Neural progenitor cell (in vitro differentiated cells): ENCODE measurements around the gene DRP2. TPM values are rescaled to one million over a fixed set of nuclear protein-coding genes. Genes with fewer than 3 reads are reported as not detected.
A peak's percentile ranks its signal among the peaks of the same experiment; 100 is the strongest.

Experiments
- DNase-seq: peaks from one replicate; pipeline ENCODE4 v3.0.0-alpha.2; 2016; ENCODE audit warnings: low spot score
- H2AFZ ChIP-seq: fragments of 200-600 bp; sonication (generic); replicated peaks from 2 replicates; pipeline ENCODE4 v1.6.1; 2016; ENCODE audit warnings: antibody characterized with exemption
- H3F3A ChIP-seq: fragments of 200-600 bp; sonication (generic); 2 replicates; pipeline ENCODE4 v1.6.1; 2016; ENCODE audit warnings: antibody characterized with exemption, low read depth
- H3K27ac ChIP-seq: fragments of 200-600 bp; sonication (generic); 2 replicates; pipeline ENCODE4 v1.5.1; 2016; ENCODE audit warnings: mild to moderate bottlenecking
- H3K27me3 ChIP-seq: fragments of 200-600 bp; sonication (generic); 2 replicates; pipeline ENCODE4 v1.6.1; 2016; ENCODE audit warnings: mild to moderate bottlenecking, moderate library complexity
- H3K36me3 ChIP-seq: fragments of 200-600 bp; sonication (generic); 2 replicates; pipeline ENCODE4 v1.5.1; 2016
- H3K4me1 ChIP-seq: fragments of 200-600 bp; sonication (generic); 2 replicates; pipeline ENCODE4 v1.6.1; 2016; ENCODE audit warnings: mixed run types
- H3K4me2 ChIP-seq: fragments of 200-600 bp; sonication (generic); 2 replicates; pipeline ENCODE4 v1.6.1; 2016
- H3K4me3 ChIP-seq: fragments of 200-600 bp; sonication (generic); 2 replicates; pipeline ENCODE4 v1.5.1; 2016
- H3K79me2 ChIP-seq: fragments of 200-600 bp; sonication (generic); 2 replicates; pipeline ENCODE4 v1.6.1; 2016; ENCODE audit warnings: low read depth
- H3K9ac ChIP-seq: fragments of 200-600 bp; sonication (generic); 2 replicates; pipeline ENCODE4 v1.6.1; 2016
- H3K9me3 ChIP-seq: fragments of 200-600 bp; sonication (generic); 2 replicates; pipeline ENCODE4 v1.5.1; 2016; ENCODE audit warnings: low read depth
- H4K20me1 ChIP-seq: fragments of 200-600 bp; sonication (generic); 2 replicates; pipeline ENCODE4 v1.6.1; 2016; ENCODE audit warnings: low read depth
- H3K27ac Mint-ChIP-seq: 3 replicates; pipeline ENCODE4 v1.8.0; 2021; ENCODE audit warnings: mixed read lengths
- H3K27me3 Mint-ChIP-seq: 2 replicates; pipeline ENCODE4 v1.8.0; 2022; ENCODE audit warnings: low read depth, mild to moderate bottlenecking, inconsistent platforms, moderate library complexity, mixed read lengths; ENCODE audit not compliant: insufficient read depth
- H3K36me3 Mint-ChIP-seq: 3 replicates; pipeline ENCODE4 v1.8.0; 2021; ENCODE audit warnings: mixed read lengths
- H3K4me1 Mint-ChIP-seq: 3 replicates; pipeline ENCODE4 v1.8.0; 2021; ENCODE audit warnings: mixed read lengths
- H3K4me3 Mint-ChIP-seq: 3 replicates; pipeline ENCODE4 v1.8.0; 2021; ENCODE audit warnings: mild to moderate bottlenecking, moderate library complexity, mixed read lengths
- H3K9me3 Mint-ChIP-seq: 3 replicates; pipeline ENCODE4 v1.8.0; 2020; ENCODE audit warnings: mixed read lengths
- CTCF ChIP-seq: fragments of 200-600 bp; sonication (generic); IDR thresholded peaks from 2 replicates; pipeline ENCODE4 v1.5.1; 2017; ENCODE audit warnings: antibody characterized with exemption, mild to moderate bottlenecking
- EZH2 ChIP-seq: fragments of 200-600 bp; sonication (generic); IDR thresholded peaks from 2 replicates; pipeline ENCODE4 v1.6.1; 2017; ENCODE audit warnings: antibody characterized with exemption, mild to moderate bottlenecking, moderate library complexity
- EZH2phosphoT487 ChIP-seq: fragments of 200-600 bp; sonication (generic); IDR thresholded peaks from 2 replicates; pipeline ENCODE4 v1.6.1; 2017; ENCODE audit warnings: antibody characterized with exemption
- total RNA-seq: library from RNA; depleted of rRNA; stranded (reverse); fragments of >200 nt; gene quantifications from 2 replicates; pipeline ENCODE4 v1.2.3, GENCODE V29; 2015; ENCODE audit warnings: low replicate concordance

Gene DRP2
- total RNA-seq, 1 donor from 2014 or later: 1.4 TPM

- H3K9ac ChIP-seq: no peak overlapping the region
- Mint-ChIP-seq H3K27ac (no peak overlapping the region), H3K36me3 (no peaks in the 10 kb centered on the region), H3K27me3 (peaks cover 2% of the 10 kb centered on the region), H3K9me3 (peaks cover 4% of the 10 kb centered on the region), H3K4me3 (no peak overlapping the region), H3K4me1 (peaks cover 13% of the 10 kb centered on the region)
- DNase-seq: no peak
- no peaks in the 10 kb centered on the region for H3K27me3 ChIP-seq
- no peak overlapping the region for H3K4me2 ChIP-seq
- no peak overlapping the region for H2AFZ ChIP-seq
- H3K36me3 ChIP-seq: no peaks in the 10 kb centered on the region
- TF ChIP-seq CTCF (no peak), EZH2phosphoT487 (no peak), EZH2 (no peak)
- H3K4me1 ChIP-seq: peaks cover 7% of the 10 kb centered on the region
- H3K27ac ChIP-seq: no peak overlapping the region
- H3K4me3 ChIP-seq: no peak overlapping the region
- no peaks in the 10 kb centered on the region for H4K20me1 ChIP-seq
- no peaks in the 10 kb centered on the region for H3K9me3 ChIP-seq
- H3F3A ChIP-seq: no peaks in the 10 kb centered on the region
- no peaks in the 10 kb centered on the region for H3K79me2 ChIP-seq
Measured at GRCh38 chrX:101203761-101204351, 15.7 kb upstream of the DRP2 start.

GRCh38 chrX:101206471-101206870 is 13.1 kb upstream of the DRP2 start:
- Histone ChIP-seq H3K9me3 (no peaks in the 10 kb centered on the region), H3K27me3 (no peaks in the 10 kb centered on the region), H3K79me2 (no peaks in the 10 kb centered on the region), H3K4me3 (no peak overlapping the region), H3K4me2 (no peak overlapping the region), H3F3A (no peaks in the 10 kb centered on the region), H2AFZ (no peak overlapping the region), H3K9ac (no peak overlapping the region), H3K36me3 (no peaks in the 10 kb centered on the region), H3K4me1 (peaks cover 7% of the 10 kb centered on the region), H4K20me1 (no peaks in the 10 kb centered on the region), H3K27ac (no peak overlapping the region)
- H3K27ac Mint-ChIP-seq: no peak overlapping the region
- no peaks in the 10 kb centered on the region for H3K36me3 Mint-ChIP-seq
- peak; percentile 9 for DNase-seq
- peak; percentile 38 for TF ChIP-seq CTCF
- TF ChIP-seq EZH2: no peak
- TF ChIP-seq EZH2phosphoT487: no peak
- peaks cover 13% of the 10 kb centered on the region for H3K4me1 Mint-ChIP-seq
- H3K9me3 Mint-ChIP-seq: peaks cover 4% of the 10 kb centered on the region
- H3K4me3 Mint-ChIP-seq: no peak overlapping the region
- peaks cover 2% of the 10 kb centered on the region for H3K27me3 Mint-ChIP-seq

GRCh38 chrX:101208152-101208905 is 11.3 kb upstream of the DRP2 start:
- TF ChIP-seq CTCF (no peak), EZH2phosphoT487 (no peak)
- Histone ChIP-seq H3K27me3 (no peaks in the 10 kb centered on the region), H3K4me2 (no peak overlapping the region), H3K36me3 (no peaks in the 10 kb centered on the region), H3K79me2 (no peaks in the 10 kb centered on the region), H3K4me3 (no peak overlapping the region), H2AFZ (no peak overlapping the region), H3K9me3 (no peaks in the 10 kb centered on the region), H3K27ac (no peak overlapping the region), H3F3A (no peaks in the 10 kb centered on the region), H3K9ac (no peak overlapping the region), H3K4me1 (peaks cover 7% of the 10 kb centered on the region), H4K20me1 (no peaks in the 10 kb centered on the region)
- Mint-ChIP-seq H3K27ac (no peak overlapping the region), H3K4me3 (no peak overlapping the region), H3K4me1 (peaks cover 13% of the 10 kb centered on the region), H3K9me3 (peaks cover 4% of the 10 kb centered on the region), H3K36me3 (no peaks in the 10 kb centered on the region), H3K27me3 (peaks cover 2% of the 10 kb centered on the region)
- DNase-seq: no peak
